Hematopoietic multipotent progenitor cell (in vitro differentiated cells): ENCODE results near the gene ERAL1. TPM values are rescaled to one million over a fixed set of nuclear protein-coding genes. Genes with fewer than 3 reads are reported as not detected.
"Not testable (repeated sequence)": the region's sequence is repeated elsewhere in the genome, so short reads cannot be mapped to it uniquely, and the experiment has no call there.

Source experiments
- DNase-seq, 3 donors: peaks; one replicate each; pipeline ENCODE4 v3.0.0-alpha.2; 2011 to 2015; ENCODE audit warnings: low read depth in 2 of 3, low spot score in 2 of 3
- total RNA-seq: library from RNA; depleted of rRNA; stranded (reverse); fragments of >200 nt; gene quantifications from one replicate; pipeline ENCODE4 v1.2.3, GENCODE V29; 2012

The ERAL1 gene
- total RNA-seq, 1 donor: 47.4 TPM

DNA sequence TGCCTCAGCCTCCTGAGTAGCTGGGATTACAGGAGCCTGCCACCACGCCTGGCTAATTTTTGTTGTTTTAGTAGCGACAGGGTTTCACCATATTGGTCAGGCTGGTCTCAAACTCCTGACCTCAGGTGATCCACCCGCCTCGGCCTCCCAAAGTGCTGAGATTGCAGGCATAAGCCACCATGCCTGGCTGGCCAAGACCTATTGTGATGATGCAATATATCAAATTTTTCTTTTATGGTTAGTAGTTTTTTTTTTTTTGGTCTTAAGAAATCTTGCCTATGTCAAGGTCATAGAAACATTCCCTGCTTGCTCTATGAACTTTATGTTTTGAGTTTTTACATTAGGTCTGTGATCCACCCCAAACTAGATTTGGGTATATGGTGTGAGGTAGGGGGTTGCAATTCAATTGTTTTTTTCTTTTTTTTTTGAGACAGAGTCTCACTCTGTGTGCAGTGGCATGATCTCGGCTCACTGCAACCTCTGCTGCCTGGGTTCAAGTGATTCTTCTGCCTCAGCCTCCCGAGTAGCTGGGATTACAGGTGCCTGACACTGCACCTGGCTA lies 22.4 kb downstream of the ERAL1 start:
- DNase-seq: not testable (repeated sequence)

GRCh38 chr17:28878158-28878910 lies 23.5 kb downstream of the ERAL1 start:
- DNase-seq: no peak

DNA sequence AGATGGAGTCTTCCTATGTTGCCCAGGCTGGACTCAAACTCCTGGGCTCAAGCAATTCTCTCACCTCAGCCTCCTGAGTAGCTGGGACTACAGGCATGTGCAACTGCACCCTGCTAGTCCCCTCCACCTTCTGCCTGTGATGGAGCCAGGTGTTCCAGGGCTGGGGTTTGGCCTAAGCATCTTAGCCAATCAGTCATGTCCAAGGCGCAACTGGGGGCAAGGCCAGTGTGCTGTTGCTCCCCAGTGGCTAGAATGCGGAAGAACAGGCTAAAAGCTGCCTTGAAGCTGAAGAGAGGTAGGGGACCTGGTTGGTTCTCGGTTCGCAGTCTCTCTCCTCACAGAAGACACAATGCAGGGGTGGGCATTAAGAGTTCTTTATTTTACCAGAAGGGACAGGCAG lies 24.2 kb downstream of the ERAL1 start:
- DNase-seq: peak in 1 of 3 donors; percentile 28

GRCh38 chr17:28879886-28880571 lies 25.2 kb downstream of the ERAL1 start:
- no peak for DNase-seq

- DNase-seq: no peak
These were observed 25.7 kb downstream of the ERAL1 start for GRCh38 chr17:28880572-28880945.

DNA sequence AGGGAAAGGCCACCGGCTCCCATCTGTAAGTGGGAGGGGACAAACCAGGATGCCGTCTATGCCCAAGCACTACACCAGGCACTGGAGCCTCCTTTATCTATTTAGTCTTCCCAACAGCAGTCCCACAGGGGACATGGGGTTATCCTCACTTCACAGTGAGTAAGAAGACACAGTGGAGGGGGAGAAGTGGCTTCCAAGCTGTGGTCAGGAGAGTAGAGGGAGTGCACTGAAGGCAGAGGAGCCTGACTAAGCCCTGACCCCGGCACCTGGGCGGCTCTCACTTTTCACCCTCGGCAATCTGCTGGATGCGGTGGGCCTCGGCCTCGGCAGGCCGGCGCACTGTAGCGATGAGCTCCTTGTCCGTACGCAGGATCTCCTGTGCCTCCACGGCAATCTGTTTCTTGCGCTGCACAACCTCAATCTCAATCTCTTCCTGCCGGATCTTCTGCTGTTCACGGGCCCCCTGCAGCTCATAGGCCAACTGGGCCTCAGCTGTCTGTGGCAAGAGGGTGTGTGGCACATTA lies 26.8 kb downstream of the ERAL1 start:
- no peak for DNase-seq

- DNase-seq: no peak
These were observed 27.5 kb downstream of the ERAL1 start for GRCh38 chr17:28882154-28882895.

- no peak for DNase-seq
These were observed 29.3 kb downstream of the ERAL1 start for GRCh38 chr17:28883967-28884702.

- no peak for DNase-seq
These were observed 30.5 kb downstream of the ERAL1 start for GRCh38 chr17:28885363-28885762.

GRCh38 chr17:28885951-28886350 lies 31.1 kb downstream of the ERAL1 start:
- no peak for DNase-seq

GRCh38 chr17:28887871-28888471 lies 33.2 kb downstream of the ERAL1 start:
- DNase-seq: no peak

GRCh38 chr17:28888832-28889231 lies 34.0 kb downstream of the ERAL1 start:
- DNase-seq: no peak

DNA sequence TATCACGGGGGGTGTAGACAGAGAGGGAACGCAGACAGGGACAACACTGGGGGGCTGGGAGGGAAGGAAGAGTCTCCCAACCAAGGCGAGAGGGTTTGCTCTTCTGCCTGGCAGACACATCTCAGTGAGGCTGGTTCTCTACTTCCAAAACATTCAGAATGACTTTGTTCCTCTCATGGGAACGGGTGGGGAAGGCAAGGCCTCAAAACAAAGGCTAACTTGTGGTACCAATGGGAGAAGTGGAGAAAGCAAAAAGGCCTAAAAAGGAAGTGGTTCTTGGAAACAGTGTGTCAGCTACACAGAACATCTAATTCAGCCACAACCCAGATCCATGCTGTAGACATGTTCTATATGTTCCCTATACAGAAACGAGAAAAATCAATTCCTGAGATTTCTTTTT lies 35.2 kb downstream of the ERAL1 start:
- DNase-seq: no peak

GRCh38 chr17:28891201-28891600 lies 36.4 kb downstream of the ERAL1 start:
- DNase-seq: no peak

DNA sequence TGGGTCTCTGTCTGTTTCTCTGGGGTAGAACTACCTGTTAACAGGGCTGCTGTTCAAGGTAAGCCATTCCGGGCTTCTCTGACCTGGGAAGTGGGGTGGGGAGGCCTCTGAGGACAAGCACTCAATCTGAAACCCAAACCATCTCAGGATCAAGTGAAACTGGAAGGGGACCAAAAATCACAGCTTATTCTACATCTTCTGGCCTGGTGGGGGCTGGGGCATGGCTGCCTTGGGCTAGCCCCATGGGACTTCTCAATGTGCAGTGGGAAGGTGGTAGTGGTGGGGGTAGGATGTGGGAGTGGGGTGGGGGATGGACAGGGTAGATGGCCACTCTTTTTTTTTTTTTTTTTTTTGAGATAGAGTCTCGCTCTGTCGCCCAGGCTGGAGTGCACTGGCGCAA lies 37.2 kb downstream of the ERAL1 start:
- no peak for DNase-seq

DNA sequence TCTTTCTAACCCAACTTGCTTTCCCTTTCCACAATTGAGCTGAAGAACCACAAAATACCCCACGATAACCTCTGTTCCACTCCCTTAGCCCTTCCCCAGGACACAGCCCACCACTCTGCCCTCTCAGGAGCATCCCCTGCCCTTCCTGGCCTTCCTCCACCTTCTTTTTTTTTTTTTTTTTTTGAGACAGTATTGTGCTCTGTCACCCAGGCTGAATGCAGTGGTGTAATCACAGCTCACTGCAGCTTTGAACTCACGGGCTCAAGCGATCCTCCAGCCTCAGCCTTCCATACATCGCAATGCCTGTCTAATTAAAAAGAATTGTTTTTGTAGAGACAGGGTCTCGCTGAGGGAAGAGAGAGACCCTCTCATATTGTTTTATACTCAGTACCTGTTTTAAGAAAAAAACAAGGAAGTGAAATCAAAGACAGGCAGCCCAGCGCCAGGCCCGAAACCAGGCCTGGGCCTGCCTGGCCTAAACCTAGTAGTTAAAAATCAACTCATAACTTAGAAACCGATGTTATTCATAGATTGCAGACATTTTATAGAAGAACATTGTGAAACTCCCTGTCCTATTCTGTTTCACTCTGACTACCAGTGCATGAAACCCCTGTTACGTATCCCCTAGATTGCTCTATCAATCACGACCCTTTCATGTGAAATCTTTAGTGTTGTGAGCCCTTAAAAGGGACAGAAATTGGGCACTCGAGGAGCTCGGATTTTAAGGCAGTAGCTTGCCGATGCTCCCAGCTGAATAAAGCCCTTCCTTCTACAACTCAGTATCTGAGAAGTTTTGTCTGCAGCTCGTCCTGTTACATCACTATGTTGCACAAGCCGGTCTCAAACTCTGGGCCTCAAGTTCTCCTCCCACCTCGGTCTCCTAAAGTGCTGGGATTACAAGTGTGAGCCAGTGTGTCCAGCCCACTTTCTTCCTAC lies 38.7 kb downstream of the ERAL1 start:
- DNase-seq: peak; percentile 11 to 28 (median 19)

DNA sequence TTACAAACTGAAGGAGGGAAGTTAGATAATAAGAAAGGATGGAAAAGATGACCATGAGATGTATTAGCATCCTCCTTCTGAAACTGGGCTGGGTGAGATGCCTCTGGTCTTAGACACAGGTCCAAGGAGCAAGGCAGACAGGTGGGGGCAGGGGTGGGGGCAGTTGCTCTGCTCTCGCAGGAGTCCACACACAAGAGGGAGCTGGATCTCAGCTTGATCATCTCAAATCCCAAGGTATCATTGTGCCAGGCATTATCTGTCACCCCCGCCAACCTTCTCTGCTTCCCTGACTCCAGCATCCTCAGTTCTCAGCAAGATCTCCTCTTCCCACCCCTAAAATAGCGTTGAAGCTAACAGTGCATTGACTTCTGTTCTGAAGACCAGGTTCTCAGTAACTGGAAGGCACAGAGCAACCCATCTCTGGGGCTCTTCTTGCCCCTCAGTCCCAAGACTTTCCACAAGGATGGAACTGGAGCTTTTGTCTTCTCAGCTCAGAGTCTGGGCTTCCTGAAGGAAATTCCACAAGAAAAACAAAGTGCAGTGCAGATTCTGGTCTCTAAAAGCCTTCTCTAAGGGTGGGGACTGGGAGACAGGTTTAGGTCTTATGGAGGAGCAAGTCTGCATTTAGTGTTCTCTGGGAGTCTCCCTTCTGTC lies 41.1 kb downstream of the ERAL1 start:
- DNase-seq: no peak

DNA sequence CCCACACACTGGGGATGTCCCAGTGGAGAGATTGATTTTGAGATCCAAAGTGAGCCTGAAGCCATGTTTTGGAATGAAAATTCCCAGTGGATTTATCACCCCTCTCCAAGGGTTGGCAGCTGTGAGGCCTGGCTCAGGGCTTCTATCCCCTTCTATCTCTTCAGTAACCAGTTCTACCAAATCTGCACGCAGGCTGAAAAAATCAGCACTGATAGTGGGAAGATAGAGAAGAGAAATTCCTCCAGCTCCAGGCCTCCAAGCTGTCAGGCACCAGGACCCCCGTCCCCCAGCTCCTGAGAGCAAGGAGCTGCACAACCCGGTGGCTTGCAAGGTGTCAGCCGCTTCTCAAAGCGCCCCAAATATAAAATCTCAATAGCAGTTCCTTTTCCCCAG lies 41.7 kb downstream of the ERAL1 start:
- DNase-seq: no peak
